ENCODE results near the gene SLC30A9. TPM values are rescaled to one million over a fixed set of nuclear protein-coding genes. Genes with fewer than 3 reads are reported as not detected.

Gene SLC30A9
- total RNA-seq, 1 experiment from 2014 or later, result 55.8 TPM

DNA sequence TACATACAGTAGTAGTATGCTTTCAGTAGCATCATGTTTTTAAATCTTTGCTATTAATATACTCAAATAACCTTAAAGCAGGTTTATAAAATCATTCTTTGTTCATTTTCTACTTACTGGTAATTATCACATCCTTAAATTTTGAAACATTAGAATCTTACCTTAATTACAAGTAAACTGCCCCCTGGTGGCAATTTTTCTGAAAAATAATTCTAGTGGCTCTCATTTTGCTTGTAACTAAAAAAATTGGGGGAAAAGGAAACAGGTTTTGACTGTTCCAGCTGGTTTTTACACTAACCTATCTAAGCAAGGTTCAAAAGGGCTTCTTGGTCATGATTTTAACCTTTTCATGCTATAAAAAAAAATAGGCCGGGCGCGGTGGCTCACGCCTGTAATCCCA is 27.2 kb upstream of the SLC30A9 start:
- TF ChIP-seq, protein P1, sequence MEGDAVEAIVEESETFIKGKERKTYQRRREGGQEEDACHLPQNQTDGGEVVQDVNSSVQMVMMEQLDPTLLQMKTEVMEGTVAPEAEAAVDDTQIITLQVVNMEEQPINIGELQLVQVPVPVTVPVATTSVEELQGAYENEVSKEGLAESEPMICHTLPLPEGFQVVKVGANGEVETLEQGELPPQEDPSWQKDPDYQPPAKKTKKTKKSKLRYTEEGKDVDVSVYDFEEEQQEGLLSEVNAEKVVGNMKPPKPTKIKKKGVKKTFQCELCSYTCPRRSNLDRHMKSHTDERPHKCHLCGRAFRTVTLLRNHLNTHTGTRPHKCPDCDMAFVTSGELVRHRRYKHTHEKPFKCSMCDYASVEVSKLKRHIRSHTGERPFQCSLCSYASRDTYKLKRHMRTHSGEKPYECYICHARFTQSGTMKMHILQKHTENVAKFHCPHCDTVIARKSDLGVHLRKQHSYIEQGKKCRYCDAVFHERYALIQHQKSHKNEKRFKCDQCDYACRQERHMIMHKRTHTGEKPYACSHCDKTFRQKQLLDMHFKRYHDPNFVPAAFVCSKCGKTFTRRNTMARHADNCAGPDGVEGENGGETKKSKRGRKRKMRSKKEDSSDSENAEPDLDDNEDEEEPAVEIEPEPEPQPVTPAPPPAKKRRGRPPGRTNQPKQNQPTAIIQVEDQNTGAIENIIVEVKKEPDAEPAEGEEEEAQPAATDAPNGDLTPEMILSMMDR (conservative IDR thresholded peaks at IDR 0.05; ENCODE audit: low read depth, low read length), result peak; percentile 59; the same call in 1 of the 2 replicates
- TF ChIP-seq EZH2 (IDR thresholded peaks at IDR 0.05; ENCODE audit: borderline replicate concordance, low read depth, low read length, poor library complexity, severe bottlenecking), result no peak
- no peaks in the 10 kb centered on the region for H3K9me3 ChIP-seq (ENCODE audit: low read depth, low read length, poor library complexity, severe bottlenecking)
- no peaks in the 10 kb centered on the region for H3K27me3 ChIP-seq (replicated peaks; ENCODE audit: insufficient read depth, low read depth, low read length, poor library complexity)
- H3K4me3 ChIP-seq (ENCODE audit: low read depth, low read length, poor library complexity, severe bottlenecking), result no peak overlapping the region
- no TSS peak for BruUV-seq (replicated peaks)
- POLR2A ChIA-PET (ENCODE audit: low non-redundant PET), result no interaction called here
- DNase-seq (ENCODE audit: low spot score), result peak; percentile 41
- H3K36me3 ChIP-seq (ENCODE audit: insufficient read depth, low read length, poor library complexity, severe bottlenecking), result no peaks in the 10 kb centered on the region
- intact Hi-C loops (cut with micrococcal nuclease; ENCODE audit: unreplicated experiment), result loop anchor here (5.0 kb wide), 1 partner anchor 271 kb away; no protein-coding TSS in a partner anchor
- no peak overlapping the region for H3K27ac ChIP-seq (ENCODE audit: low read depth, low read length, poor library complexity, severe bottlenecking)
- no peaks in the 10 kb centered on the region for H3K4me1 ChIP-seq (ENCODE audit: insufficient read depth, low read length, poor library complexity, severe bottlenecking)
- CTCF ChIA-PET, result interaction anchor here (0.6 kb wide), 1 partner anchor 22 kb away, joined by 3 read pairs; no protein-coding TSS in a partner anchor

DNA sequence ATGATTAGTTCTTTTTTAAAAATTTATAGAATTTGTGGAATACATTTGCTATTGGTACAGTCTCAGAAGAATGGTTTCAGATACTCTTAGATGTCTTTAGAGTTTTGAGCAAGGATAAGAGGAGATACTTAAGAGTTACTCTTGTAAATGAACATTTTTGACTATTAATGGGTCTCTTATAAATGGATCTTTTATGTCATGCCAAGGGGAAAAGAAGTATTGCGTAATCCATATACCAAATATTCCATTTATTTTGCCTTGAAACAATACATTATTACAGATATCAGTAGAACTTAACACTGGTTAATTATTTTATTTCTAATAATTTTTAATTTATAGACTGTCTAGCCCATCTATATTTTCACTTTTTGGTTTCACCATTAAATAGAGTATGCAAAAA is 25.9 kb upstream of the SLC30A9 start:
- no peaks in the 10 kb centered on the region for H3K4me1 ChIP-seq (ENCODE audit: insufficient read depth, low read length, poor library complexity, severe bottlenecking)
- H3K4me3 ChIP-seq (ENCODE audit: low read depth, low read length, poor library complexity, severe bottlenecking), result no peak overlapping the region
- H3K27me3 ChIP-seq (replicated peaks; ENCODE audit: insufficient read depth, low read depth, low read length, poor library complexity), result no peaks in the 10 kb centered on the region
- no peaks in the 10 kb centered on the region for H3K36me3 ChIP-seq (ENCODE audit: insufficient read depth, low read length, poor library complexity, severe bottlenecking)
- TF ChIP-seq, protein P1 (conservative IDR thresholded peaks at IDR 0.05; ENCODE audit: low read depth, low read length), result no peak
- TF ChIP-seq EZH2 (IDR thresholded peaks at IDR 0.05; ENCODE audit: borderline replicate concordance, low read depth, low read length, poor library complexity, severe bottlenecking), result no peak
- no peaks in the 10 kb centered on the region for H3K9me3 ChIP-seq (ENCODE audit: low read depth, low read length, poor library complexity, severe bottlenecking)
- DNase-seq (ENCODE audit: low spot score), result no peak
- CTCF ChIA-PET, result no interaction called here
- no peak overlapping the region for H3K27ac ChIP-seq (ENCODE audit: low read depth, low read length, poor library complexity, severe bottlenecking)
- no TSS peak for BruUV-seq (replicated peaks)
- POLR2A ChIA-PET (ENCODE audit: low non-redundant PET), result interaction anchor here (0.6 kb wide), 1 partner anchor 1094 kb away, joined by 3 read pairs; no protein-coding TSS in a partner anchor
- intact Hi-C loops (cut with micrococcal nuclease; ENCODE audit: unreplicated experiment), result loop anchor here (5.0 kb wide), 1 partner anchor 272 kb away; no protein-coding TSS in a partner anchor

DNA sequence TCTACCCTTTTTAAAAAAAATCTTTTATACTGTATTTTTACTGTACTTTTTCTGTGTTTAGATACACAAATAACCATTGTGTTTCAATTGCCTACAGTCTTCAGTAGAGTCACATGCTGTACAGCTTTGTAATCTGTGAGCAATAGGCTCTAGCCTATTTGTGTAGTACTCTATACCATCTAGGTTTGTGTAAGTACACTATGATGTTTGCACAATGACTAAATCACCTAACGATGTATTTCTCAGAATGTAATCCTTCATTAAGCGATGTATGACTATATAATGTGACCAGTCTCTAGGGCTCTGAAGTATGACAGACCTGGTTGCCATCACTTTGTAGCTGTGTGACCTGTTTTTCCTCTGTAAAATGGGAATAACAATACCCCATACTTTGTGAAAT is 22.9 kb upstream of the SLC30A9 start:
- ChIA-PET CTCF (no interaction called here), POLR2A (ENCODE audit: low non-redundant PET) (no interaction called here)
- no peak for DNase-seq (ENCODE audit: low spot score)
- Histone ChIP-seq H3K4me1 (ENCODE audit: insufficient read depth, low read length, poor library complexity, severe bottlenecking) (no peaks in the 10 kb centered on the region), H3K36me3 (ENCODE audit: insufficient read depth, low read length, poor library complexity, severe bottlenecking) (no peaks in the 10 kb centered on the region), H3K27me3 (replicated peaks; ENCODE audit: insufficient read depth, low read depth, low read length, poor library complexity) (no peaks in the 10 kb centered on the region), H3K27ac (ENCODE audit: low read depth, low read length, poor library complexity, severe bottlenecking) (no peak overlapping the region), H3K4me3 (ENCODE audit: low read depth, low read length, poor library complexity, severe bottlenecking) (no peak overlapping the region), H3K9me3 (ENCODE audit: low read depth, low read length, poor library complexity, severe bottlenecking) (no peaks in the 10 kb centered on the region)
- no TSS peak for BruUV-seq (replicated peaks)
- TF ChIP-seq EZH2 (IDR thresholded peaks at IDR 0.05; ENCODE audit: borderline replicate concordance, low read depth, low read length, poor library complexity, severe bottlenecking), result no peak
- TF ChIP-seq, protein P1 (conservative IDR thresholded peaks at IDR 0.05; ENCODE audit: low read depth, low read length), result no peak
- intact Hi-C loops (cut with micrococcal nuclease; ENCODE audit: unreplicated experiment), result no loop called here
